ENCODE data around the gene TPSD1.

DNA sequence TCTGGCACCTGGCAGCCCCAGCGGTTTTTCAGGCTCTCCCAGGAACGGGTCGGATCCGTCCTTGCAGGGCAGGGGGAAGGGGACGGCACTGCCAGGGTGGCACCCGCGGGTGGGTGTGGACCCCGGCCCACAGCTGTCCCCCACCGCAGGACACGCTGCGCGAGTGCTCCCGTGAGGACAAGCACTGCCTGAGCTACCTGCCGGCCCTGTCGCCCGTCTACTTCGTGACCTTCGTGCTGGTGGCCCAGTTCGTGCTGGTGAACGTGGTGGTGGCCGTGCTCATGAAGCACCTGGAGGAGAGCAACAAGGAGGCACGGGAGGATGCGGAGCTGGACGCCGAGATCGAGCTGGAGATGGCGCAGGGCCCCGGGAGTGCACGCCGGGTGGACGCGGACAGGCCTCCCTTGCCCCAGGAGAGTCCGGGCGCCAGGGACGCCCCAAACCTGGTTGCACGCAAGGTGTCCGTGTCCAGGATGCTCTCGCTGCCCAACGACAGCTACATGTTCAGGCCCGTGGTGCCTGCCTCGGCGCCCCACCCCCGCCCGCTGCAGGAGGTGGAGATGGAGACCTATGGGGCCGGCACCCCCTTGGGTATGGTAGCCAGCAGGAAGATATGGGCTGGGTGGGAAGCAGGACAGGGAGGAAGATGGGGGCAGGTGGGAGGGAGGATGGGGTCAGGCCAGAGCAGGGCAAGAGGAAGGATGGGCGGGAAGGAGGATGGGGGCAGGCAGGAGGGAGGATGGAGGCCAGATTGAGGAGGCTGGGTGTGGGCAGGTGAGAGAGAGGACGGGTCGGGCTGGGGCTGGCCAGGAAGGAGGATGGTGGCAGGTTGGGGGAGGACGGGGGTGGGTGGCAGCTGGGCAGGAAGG is 37.6 kb upstream of the TPSD1 start:
- TF ChIP-seq CTCF (IDR thresholded peaks at IDR 0.05) (no peak), SIN3A (IDR thresholded peaks at IDR 0.05; ENCODE audit: borderline replicate concordance, insufficient read depth, low read depth, low read length) (no peak)

All from Panc1 (cell line).